WI38 (cell line): Measurements from ENCODE around the gene ALPG.
"Not testable (repeated sequence)": the region's sequence is repeated elsewhere in the genome, so short reads cannot be mapped to it uniquely, and the experiment has no call there.

ENCODE experiments used
- H3K4me3 ChIP-seq: 2 replicates; pipeline ENCODE4 v1.5.1; 2011; ENCODE audit warnings: low read depth, mild to moderate bottlenecking, control low read depth, low read length
- TF ChIP-seq, protein P1 (sequence below): IDR thresholded peaks from 2 replicates; pipeline ENCODE4 v1.5.1; 2012; ENCODE audit warnings: low read depth, mild to moderate bottlenecking, control low read depth, low read length

ALPG gene

DNA sequence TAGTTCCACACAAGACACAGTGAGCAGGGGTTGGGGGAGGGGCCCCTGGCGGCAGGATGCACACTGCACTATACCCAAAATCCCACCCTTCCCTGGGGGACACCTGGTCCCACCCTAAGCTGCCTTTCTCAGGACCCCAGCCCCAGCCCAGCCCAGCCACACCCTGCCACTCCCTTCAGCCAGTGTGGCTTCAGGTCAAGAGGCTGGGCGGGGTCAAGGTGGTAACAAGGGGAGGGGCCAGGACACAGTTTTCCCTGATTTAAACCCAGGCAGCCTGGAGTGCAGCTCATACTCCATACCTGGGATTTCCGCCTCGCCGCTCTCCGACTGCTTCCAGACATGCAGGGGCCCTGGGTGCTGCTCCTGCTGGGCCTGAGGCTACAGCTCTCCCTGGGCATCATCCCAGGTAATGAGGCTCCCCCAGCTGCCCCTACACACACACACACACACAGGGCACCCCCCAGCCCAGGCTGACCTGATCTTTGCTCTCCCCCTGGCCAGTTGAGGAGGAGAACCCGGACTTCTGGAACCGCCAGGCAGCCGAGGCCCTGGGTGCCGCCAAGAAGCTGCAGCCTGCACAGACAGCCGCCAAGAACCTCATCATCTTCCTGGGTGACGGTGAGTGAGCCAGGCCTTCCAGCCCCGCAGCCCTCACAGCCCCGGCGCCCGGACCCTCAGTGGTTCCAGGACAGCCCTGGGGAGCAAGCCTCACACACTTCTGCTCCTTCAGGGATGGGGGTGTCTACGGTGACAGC, at the start of gene ALPG:
TSS of gene ALPG (plus strand) at position 289 of the 755 bp plus-strand sequence. CDS start at position 340, 51 bp downstream.
- TF ChIP-seq, protein P1, sequence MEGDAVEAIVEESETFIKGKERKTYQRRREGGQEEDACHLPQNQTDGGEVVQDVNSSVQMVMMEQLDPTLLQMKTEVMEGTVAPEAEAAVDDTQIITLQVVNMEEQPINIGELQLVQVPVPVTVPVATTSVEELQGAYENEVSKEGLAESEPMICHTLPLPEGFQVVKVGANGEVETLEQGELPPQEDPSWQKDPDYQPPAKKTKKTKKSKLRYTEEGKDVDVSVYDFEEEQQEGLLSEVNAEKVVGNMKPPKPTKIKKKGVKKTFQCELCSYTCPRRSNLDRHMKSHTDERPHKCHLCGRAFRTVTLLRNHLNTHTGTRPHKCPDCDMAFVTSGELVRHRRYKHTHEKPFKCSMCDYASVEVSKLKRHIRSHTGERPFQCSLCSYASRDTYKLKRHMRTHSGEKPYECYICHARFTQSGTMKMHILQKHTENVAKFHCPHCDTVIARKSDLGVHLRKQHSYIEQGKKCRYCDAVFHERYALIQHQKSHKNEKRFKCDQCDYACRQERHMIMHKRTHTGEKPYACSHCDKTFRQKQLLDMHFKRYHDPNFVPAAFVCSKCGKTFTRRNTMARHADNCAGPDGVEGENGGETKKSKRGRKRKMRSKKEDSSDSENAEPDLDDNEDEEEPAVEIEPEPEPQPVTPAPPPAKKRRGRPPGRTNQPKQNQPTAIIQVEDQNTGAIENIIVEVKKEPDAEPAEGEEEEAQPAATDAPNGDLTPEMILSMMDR = no peak
- H3K4me3 ChIP-seq = no peak within 1 kb of the TSS

DNA sequence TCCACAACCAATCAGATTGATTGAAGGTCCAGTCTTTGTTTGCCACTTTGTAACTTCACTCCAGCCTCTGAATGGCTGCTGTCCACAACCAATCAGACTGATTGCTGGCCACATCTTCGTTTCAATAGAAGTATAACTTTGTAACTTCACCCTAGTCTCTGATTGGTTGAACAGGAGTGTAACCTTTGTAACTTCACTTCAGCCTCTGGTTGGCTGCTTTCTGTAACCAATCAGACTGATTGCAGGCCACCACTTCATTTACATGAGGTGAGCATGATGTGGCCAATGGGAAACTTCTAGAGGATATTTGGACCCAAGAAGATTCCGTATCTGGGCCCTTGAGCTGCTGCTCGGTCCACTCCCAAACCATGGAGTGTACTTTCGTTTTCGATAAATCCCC, 45.0 kb upstream of the ALPG start:
- no peak overlapping the region for H3K4me3 ChIP-seq
- TF ChIP-seq, protein P1 = no peak

GRCh38 chr2:232362174-232362900, 44.3 kb upstream of the ALPG start:
- TF ChIP-seq, protein P1 = no peak
- no peak overlapping the region for H3K4me3 ChIP-seq

- peak overlapping the region; percentile 33; the same call in 1 of the 2 replicates for H3K4me3 ChIP-seq
Observed at GRCh38 chr2:232363064-232363783, 43.4 kb upstream of the ALPG start.

DNA sequence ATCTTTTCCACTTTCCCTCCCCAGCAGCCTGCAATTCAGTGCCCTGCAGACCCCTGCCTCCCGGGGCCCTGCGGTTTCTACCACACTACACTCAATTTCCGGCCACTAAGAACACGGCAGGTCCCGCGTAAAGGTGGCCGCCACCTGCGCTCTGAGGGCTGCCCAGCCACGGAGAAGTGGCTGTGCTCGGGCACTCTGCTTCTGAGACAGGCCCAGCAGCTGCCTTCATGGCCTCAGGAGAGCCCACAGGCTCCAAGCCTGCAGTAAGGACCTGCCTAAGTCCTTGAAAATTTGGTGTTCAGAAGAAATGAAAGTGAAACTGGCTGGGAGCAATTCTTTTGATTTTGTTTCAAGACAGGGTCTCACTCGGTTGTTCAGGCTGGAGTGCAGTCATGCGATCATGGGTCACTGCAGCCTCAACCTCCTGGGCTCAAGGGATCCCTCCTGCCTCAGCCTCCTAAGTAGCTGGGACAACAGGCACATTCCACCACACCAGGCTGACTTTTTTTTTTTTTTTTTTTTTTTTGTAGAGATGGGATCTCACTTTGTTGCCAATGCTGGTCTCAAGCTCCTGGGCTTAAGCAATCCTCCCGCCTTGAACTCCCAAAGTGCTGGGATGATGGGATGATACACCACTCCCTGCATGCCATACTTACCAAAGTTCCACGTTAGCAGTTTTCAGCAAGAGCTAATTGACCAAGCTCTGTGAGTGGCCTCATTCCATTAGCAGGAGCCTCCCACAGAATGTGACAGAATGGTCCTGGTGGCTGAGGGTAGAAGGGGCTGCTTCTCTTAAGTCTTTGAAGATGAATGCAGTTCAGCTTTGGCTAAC, 42.6 kb upstream of the ALPG start:
- H3K4me3 ChIP-seq = peak overlapping the region; percentile 33
- TF ChIP-seq, protein P1 = no peak

DNA sequence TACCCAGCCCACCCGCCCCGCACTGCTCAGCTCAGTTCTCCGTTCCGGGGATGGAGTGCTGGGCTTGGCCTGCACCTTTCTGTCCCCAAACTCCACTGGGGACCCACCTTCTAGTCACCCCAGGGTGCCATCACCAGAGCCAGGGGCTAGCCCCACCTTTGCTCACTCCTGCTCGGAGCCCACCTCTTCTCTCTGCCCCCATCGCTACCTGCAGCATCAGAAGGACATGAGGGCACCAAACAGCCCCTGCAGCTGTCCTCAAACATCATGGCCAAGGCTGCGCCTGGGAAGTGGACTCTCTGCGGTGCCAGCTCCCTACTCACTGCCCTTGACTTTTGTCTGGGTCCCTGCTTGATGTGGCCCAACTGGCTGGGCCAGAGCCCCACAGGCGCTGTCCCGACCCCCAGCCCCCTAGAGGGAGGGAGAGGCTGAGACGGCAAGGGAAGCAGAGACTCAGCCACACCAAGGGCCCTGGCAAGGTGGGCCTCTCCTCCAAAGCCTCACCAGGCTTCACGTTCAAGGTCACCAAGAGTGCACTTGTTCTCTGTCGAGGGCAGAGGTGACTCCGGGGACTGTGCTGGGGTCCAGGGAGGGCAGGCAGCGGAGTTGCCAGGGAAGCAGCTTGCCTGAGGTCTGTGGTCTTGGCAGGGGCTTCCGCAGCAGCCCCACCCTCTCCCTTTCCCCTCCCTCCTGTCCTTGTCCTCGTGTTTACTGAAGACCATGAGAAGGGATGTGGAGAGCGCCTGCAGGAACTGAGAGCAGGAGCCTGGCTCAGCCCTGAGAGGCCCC, 41.6 kb upstream of the ALPG start:
- H3K4me3 ChIP-seq = not testable (repeated sequence)

- H3K4me3 ChIP-seq = no peak overlapping the region
- TF ChIP-seq, protein P1 = peak; percentile 46
Observed at GRCh38 chr2:232365621-232366321, 40.9 kb upstream of the ALPG start.

DNA sequence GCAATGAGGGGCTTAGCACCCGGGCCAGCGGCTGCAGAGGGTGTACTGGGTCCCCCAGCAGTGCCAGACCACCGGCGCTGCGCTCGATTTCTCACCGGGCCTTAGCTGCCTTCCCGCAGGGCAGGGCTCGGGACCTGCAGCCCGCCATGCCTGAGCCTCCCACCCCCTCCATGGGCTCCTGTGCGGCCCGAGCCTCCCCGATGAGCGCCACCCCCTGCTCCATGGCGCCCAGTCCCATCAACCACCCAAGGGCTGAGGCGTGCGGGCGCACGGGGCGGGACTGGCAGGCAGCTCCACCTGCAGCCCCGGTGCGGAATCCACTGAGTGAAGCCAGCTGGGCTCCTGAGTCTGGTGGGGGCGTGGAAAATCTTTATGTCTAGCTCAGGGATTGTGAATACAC, 40.2 kb upstream of the ALPG start:
- H3K4me3 ChIP-seq = not testable (repeated sequence)
